ENCODE measurements around the gene NGB. TPM values are rescaled to one million over a fixed set of nuclear protein-coding genes. Genes with fewer than 3 reads are reported as not detected.
A peak's percentile ranks its signal among the peaks of the same experiment; 100 is the strongest.

Gene NGB
- total and polyA plus RNA-seq, 9 of the 15 experiments (the other 6 are each of a cell fraction or from before 2014, with no cell fraction given), result not detected

- TF ChIP-seq RBM22 (IDR thresholded peaks at IDR 0.05; ENCODE audit: low read depth, low read length, poor library complexity, severe bottlenecking) (peak; percentile 65), CREB3L1 (IDR thresholded peaks at IDR 0.05; ENCODE audit: borderline replicate concordance, low read depth) (0 out of 2 replicates have a peak, but pooled peaks have one; percentile 24), HEY1 (CRISPR knock-in tag; IDR thresholded peaks at IDR 0.05; ENCODE audit: borderline replicate concordance) (no peak), TEAD1 (CRISPR knock-in tag; IDR thresholded peaks at IDR 0.05) (peak in 1 of 2 experiments; percentile 85; a peak in 2 of 4 replicates), C11orf30 (IDR thresholded peaks at IDR 0.05; ENCODE audit: low read depth) (no peak), NFIX (CRISPR knock-in tag; IDR thresholded peaks at IDR 0.05; ENCODE audit: low read depth) (no peak), TEAD4 (IDR thresholded peaks at IDR 0.05; ENCODE audit: low read length) (no peak), TEAD4 (CRISPR knock-in tag; IDR thresholded peaks at IDR 0.05; ENCODE audit: borderline replicate concordance) (peak; percentile 58; the same call in 1 of the 2 replicates), PKNOX1 (IDR thresholded peaks at IDR 0.05) (peak; percentile 94), ZNF408 (CRISPR knock-in tag; IDR thresholded peaks at IDR 0.05; ENCODE audit: low read depth) (no peak), E2F3 (CRISPR knock-in tag; IDR thresholded peaks at IDR 0.05) (0 out of 2 replicates have a peak, but pooled peaks have one; percentile 12)
- TF ChIP-seq, protein P1, sequence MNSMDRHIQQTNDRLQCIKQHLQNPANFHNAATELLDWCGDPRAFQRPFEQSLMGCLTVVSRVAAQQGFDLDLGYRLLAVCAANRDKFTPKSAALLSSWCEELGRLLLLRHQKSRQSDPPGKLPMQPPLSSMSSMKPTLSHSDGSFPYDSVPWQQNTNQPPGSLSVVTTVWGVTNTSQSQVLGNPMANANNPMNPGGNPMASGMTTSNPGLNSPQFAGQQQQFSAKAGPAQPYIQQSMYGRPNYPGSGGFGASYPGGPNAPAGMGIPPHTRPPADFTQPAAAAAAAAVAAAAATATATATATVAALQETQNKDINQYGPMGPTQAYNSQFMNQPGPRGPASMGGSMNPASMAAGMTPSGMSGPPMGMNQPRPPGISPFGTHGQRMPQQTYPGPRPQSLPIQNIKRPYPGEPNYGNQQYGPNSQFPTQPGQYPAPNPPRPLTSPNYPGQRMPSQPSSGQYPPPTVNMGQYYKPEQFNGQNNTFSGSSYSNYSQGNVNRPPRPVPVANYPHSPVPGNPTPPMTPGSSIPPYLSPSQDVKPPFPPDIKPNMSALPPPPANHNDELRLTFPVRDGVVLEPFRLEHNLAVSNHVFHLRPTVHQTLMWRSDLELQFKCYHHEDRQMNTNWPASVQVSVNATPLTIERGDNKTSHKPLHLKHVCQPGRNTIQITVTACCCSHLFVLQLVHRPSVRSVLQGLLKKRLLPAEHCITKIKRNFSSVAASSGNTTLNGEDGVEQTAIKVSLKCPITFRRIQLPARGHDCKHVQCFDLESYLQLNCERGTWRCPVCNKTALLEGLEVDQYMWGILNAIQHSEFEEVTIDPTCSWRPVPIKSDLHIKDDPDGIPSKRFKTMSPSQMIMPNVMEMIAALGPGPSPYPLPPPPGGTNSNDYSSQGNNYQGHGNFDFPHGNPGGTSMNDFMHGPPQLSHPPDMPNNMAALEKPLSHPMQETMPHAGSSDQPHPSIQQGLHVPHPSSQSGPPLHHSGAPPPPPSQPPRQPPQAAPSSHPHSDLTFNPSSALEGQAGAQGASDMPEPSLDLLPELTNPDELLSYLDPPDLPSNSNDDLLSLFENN (IDR thresholded peaks at IDR 0.05; ENCODE audit: low read depth in 2 of 2, low read length in 2 of 2), result no peak
- TF ChIP-seq, protein P2, sequence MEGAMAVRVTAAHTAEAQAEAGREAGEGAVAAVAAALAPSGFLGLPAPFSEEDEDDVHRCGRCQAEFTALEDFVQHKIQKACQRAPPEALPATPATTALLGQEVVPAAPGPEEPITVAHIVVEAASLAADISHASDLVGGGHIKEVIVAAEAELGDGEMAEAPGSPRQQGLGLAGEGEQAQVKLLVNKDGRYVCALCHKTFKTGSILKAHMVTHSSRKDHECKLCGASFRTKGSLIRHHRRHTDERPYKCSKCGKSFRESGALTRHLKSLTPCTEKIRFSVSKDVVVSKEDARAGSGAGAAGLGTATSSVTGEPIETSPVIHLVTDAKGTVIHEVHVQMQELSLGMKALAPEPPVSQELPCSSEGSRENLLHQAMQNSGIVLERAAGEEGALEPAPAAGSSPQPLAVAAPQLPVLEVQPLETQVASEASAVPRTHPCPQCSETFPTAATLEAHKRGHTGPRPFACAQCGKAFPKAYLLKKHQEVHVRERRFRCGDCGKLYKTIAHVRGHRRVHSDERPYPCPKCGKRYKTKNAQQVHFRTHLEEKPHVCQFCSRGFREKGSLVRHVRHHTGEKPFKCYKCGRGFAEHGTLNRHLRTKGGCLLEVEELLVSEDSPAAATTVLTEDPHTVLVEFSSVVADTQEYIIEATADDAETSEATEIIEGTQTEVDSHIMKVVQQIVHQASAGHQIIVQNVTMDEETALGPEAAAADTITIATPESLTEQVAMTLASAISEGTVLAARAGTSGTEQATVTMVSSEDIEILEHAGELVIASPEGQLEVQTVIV (CRISPR knock-in tag; IDR thresholded peaks at IDR 0.05; ENCODE audit: borderline replicate concordance), result no peak
- TF ChIP-seq, protein P3, sequence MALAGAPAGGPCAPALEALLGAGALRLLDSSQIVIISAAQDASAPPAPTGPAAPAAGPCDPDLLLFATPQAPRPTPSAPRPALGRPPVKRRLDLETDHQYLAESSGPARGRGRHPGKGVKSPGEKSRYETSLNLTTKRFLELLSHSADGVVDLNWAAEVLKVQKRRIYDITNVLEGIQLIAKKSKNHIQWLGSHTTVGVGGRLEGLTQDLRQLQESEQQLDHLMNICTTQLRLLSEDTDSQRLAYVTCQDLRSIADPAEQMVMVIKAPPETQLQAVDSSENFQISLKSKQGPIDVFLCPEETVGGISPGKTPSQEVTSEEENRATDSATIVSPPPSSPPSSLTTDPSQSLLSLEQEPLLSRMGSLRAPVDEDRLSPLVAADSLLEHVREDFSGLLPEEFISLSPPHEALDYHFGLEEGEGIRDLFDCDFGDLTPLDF (CRISPR knock-in tag; IDR thresholded peaks at IDR 0.05), result no peak
Measured at GRCh38 chr14:77320238-77320935, 49.4 kb upstream of the NGB start, which contains the start of gene POMT2 (continued).
